AG04450 (cell line): ENCODE results near the gene MCTP1. TPM values are rescaled to one million over a fixed set of nuclear protein-coding genes. Genes with fewer than 3 reads are reported as not detected.

ENCODE experiments used
- CTCF ChIA-PET: fragments of 300-600, 350-600 bp; formaldehyde crosslinking; extraction: SDS; loops from one replicate; lab custom pipeline; 2022; ENCODE audit warnings: antibody characterized with exemption, inconsistent platforms; lab: Charles Lee
- POLR2A ChIA-PET: fragments of 350-600 bp; formaldehyde crosslinking; extraction: SDS; loops from one replicate; lab custom pipeline; 2021; ENCODE audit warnings: antibody characterized with exemption, inconsistent platforms; lab: Yijun Ruan, JAX
- DNase-seq: peaks from one replicate; pipeline ENCODE4 v3.0.0-alpha.2; 2011; ENCODE audit warnings: low read depth, low spot score
- H3K27ac ChIP-seq: one replicate; pipeline ENCODE4 v1.5.1; 2012; ENCODE audit warnings: low read depth, low read length, control low read depth
- H3K27me3 ChIP-seq: one replicate; pipeline ENCODE4 v1.6.0; 2012; ENCODE audit warnings: low read length; ENCODE audit not compliant: control insufficient read depth, insufficient read depth
- H3K4me3 ChIP-seq: 2 replicates; pipeline ENCODE4 v1.5.1; 2011; ENCODE audit warnings: mild to moderate bottlenecking, low read depth, low read length, control low read depth
- H3K9me3 ChIP-seq: 2 replicates; pipeline ENCODE4 v1.5.1; 2012; ENCODE audit warnings: low read length; ENCODE audit not compliant: control insufficient read depth, insufficient read depth
- CTCF ChIP-seq: IDR thresholded peaks from 2 replicates; pipeline ENCODE4 v1.5.1; 2011; ENCODE audit warnings: low read depth, low read length, control low read depth, inconsistent platforms
- polyA plus RNA-seq: library from polyadenylated mRNA; depleted of rRNA; stranded (reverse); fragments of >200 nt; gene quantifications from 2 replicates; pipeline ENCODE4 v1.2.3, GENCODE V29; 2011

The MCTP1 gene
- polyA plus RNA-seq, 1 experiment = 0.66 TPM

- Histone ChIP-seq H3K27ac (no peak overlapping the region), H3K27me3 (peaks cover 2% of the 10 kb centered on the region), H3K9me3 (no peaks in the 10 kb centered on the region), H3K4me3 (no peak overlapping the region)
- CTCF ChIA-PET = no interaction called here
- POLR2A ChIA-PET = no interaction called here
- no peak for DNase-seq
- TF ChIP-seq CTCF = no peak
Observed at GRCh38 chr5:94808497-94808896, 476.4 kb downstream of the MCTP1 start.

- no peaks in the 10 kb centered on the region for H3K9me3 ChIP-seq
- H3K4me3 ChIP-seq = no peak overlapping the region
- H3K27me3 ChIP-seq = peaks cover 2% of the 10 kb centered on the region
- no peak for TF ChIP-seq CTCF
- H3K27ac ChIP-seq = no peak overlapping the region
- no peak for DNase-seq
- ChIA-PET CTCF (no interaction called here), POLR2A (no interaction called here)
Observed at GRCh38 chr5:94807985-94808384, 476.9 kb downstream of the MCTP1 start.

GRCh38 chr5:94802450-94802849 is 482.4 kb downstream of the MCTP1 start:
- Histone ChIP-seq H3K27ac (no peak overlapping the region), H3K4me3 (no peak overlapping the region), H3K27me3 (no peaks in the 10 kb centered on the region), H3K9me3 (no peaks in the 10 kb centered on the region)
- DNase-seq = no peak
- POLR2A ChIA-PET = no interaction called here
- TF ChIP-seq CTCF = no peak
- CTCF ChIA-PET = no interaction called here

- Histone ChIP-seq H3K4me3 (no peak overlapping the region), H3K27ac (no peak overlapping the region), H3K9me3 (no peaks in the 10 kb centered on the region), H3K27me3 (no peaks in the 10 kb centered on the region)
- DNase-seq = no peak
- TF ChIP-seq CTCF = no peak
- ChIA-PET CTCF (no interaction called here), POLR2A (no interaction called here)
Observed at GRCh38 chr5:94796586-94796985, 488.3 kb downstream of the MCTP1 start.

GRCh38 chr5:94793816-94794198 is 491.1 kb downstream of the MCTP1 start:
- DNase-seq = no peak
- H3K27ac ChIP-seq = no peak overlapping the region
- TF ChIP-seq CTCF = no peak

More at GRCh38 chr5:94793816-94794198, 491.1 kb downstream of the MCTP1 start:
- H3K27me3 ChIP-seq = no peaks in the 10 kb centered on the region
- ChIA-PET POLR2A (no interaction called here), CTCF (interaction anchor here (1.8 kb wide), 1 partner anchor 101 kb away, joined by 3 read pairs; no protein-coding TSS in a partner anchor)
- H3K4me3 ChIP-seq = no peak overlapping the region
- no peaks in the 10 kb centered on the region; the same call in 1 of the 2 replicates for H3K9me3 ChIP-seq
